ENCODE measurements around the gene ADAM30.

DNA sequence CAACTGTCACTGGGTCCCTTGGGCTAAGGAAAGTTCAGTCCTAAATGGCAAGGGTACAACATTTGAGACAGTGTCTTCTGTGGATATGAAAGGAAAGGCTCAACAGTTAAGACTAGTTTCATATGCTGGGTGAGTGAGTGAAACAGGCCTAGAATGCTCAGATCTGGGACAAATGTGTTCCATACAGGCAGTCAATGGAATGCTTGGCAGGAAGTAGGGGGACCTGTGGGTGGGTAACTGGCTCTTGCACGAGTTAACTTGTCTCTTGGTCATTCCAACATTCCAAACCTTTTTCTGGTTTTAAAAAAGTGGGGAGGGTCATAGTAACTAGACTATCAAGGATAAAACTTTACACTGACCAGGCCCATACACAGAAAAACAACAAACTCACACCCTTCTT lies 17.8 kb upstream of the ADAM30 start:
- no peak for TF ChIP-seq POLR2AphosphoS5 (IDR thresholded peaks at IDR 0.05; ENCODE audit: low read depth, low read length)
- no peak for TF ChIP-seq TAF1 (IDR thresholded peaks at IDR 0.05; ENCODE audit: borderline replicate concordance, insufficient read depth, low read length)
- TF ChIP-seq, protein P1, sequence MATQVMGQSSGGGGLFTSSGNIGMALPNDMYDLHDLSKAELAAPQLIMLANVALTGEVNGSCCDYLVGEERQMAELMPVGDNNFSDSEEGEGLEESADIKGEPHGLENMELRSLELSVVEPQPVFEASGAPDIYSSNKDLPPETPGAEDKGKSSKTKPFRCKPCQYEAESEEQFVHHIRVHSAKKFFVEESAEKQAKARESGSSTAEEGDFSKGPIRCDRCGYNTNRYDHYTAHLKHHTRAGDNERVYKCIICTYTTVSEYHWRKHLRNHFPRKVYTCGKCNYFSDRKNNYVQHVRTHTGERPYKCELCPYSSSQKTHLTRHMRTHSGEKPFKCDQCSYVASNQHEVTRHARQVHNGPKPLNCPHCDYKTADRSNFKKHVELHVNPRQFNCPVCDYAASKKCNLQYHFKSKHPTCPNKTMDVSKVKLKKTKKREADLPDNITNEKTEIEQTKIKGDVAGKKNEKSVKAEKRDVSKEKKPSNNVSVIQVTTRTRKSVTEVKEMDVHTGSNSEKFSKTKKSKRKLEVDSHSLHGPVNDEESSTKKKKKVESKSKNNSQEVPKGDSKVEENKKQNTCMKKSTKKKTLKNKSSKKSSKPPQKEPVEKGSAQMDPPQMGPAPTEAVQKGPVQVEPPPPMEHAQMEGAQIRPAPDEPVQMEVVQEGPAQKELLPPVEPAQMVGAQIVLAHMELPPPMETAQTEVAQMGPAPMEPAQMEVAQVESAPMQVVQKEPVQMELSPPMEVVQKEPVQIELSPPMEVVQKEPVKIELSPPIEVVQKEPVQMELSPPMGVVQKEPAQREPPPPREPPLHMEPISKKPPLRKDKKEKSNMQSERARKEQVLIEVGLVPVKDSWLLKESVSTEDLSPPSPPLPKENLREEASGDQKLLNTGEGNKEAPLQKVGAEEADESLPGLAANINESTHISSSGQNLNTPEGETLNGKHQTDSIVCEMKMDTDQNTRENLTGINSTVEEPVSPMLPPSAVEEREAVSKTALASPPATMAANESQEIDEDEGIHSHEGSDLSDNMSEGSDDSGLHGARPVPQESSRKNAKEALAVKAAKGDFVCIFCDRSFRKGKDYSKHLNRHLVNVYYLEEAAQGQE (IDR thresholded peaks at IDR 0.05; ENCODE audit: insufficient read depth in 1 of 2, low read depth in 2 of 2, low read length in 2 of 2), result no peak
- no peak for TF ChIP-seq SIN3A (IDR thresholded peaks at IDR 0.05; ENCODE audit: borderline replicate concordance, insufficient read depth, low read length)
